Hepatocyte (in vitro differentiated cells): Measurements from ENCODE around the gene PTGER3. TPM values are rescaled to one million over a fixed set of nuclear protein-coding genes. Genes with fewer than 3 reads are reported as not detected.

Experiments used
- DNase-seq: peaks from one replicate; pipeline ENCODE4 v3.0.0-alpha.2; 2016; ENCODE audit warnings: low spot score
- H2AFZ ChIP-seq: fragments of 200-600 bp; sonication (generic); 2 replicates; pipeline ENCODE4 v1.6.0; 2016; ENCODE audit warnings: antibody characterized with exemption, mild to moderate bottlenecking
- H3K27ac ChIP-seq: fragments of 200-600 bp; sonication (generic); 2 replicates; pipeline ENCODE4 v1.5.1; 2016; ENCODE audit warnings: mild to moderate bottlenecking
- H3K27me3 ChIP-seq: fragments of 200-600 bp; sonication (generic); 2 replicates; pipeline ENCODE4 v1.6.1; 2016
- H3K36me3 ChIP-seq: fragments of 200-600 bp; sonication (generic); replicated peaks from 2 replicates; pipeline ENCODE4 v1.5.1; 2016; ENCODE audit warnings: low read depth; ENCODE audit not compliant: insufficient read depth
- H3K4me1 ChIP-seq: fragments of 200-600 bp; sonication (generic); 2 replicates; pipeline ENCODE4 v1.5.1; 2016; ENCODE audit warnings: mild to moderate bottlenecking, moderate library complexity; ENCODE audit not compliant: insufficient read depth
- H3K4me2 ChIP-seq: fragments of 200-600 bp; sonication (generic); 2 replicates; pipeline ENCODE4 v1.6.0; 2016
- H3K4me3 ChIP-seq: fragments of 200-600 bp; sonication (generic); 2 replicates; pipeline ENCODE4 v1.5.1; 2016; ENCODE audit warnings: mild to moderate bottlenecking
- H3K79me2 ChIP-seq: fragments of 200-600 bp; sonication (generic); 2 replicates; pipeline ENCODE4 v1.6.0; 2017; ENCODE audit warnings: mild to moderate bottlenecking
- H3K9me2 ChIP-seq: fragments of 200-600 bp; sonication (generic); replicated peaks from 2 replicates; pipeline ENCODE4 v1.6.0; 2017; ENCODE audit warnings: mild to moderate bottlenecking; ENCODE audit not compliant: insufficient read depth
- H3K9me3 ChIP-seq: fragments of 200-600 bp; sonication (generic); 2 replicates; pipeline ENCODE4 v1.5.1; 2016; ENCODE audit warnings: low read depth, mild to moderate bottlenecking
- H4K20me1 ChIP-seq: fragments of 200-600 bp; sonication (generic); 2 replicates; pipeline ENCODE4 v1.6.0; 2016; ENCODE audit warnings: mild to moderate bottlenecking; ENCODE audit not compliant: insufficient read depth, poor library complexity, severe bottlenecking
- EZH2 ChIP-seq: fragments of 200-600 bp; sonication (generic); IDR thresholded peaks from 2 replicates; pipeline ENCODE4 v1.6.1; 2016; ENCODE audit warnings: antibody characterized with exemption, mild to moderate bottlenecking, borderline replicate concordance
- EZH2phosphoT487 ChIP-seq: fragments of 200-600 bp; sonication (generic); IDR thresholded peaks from one replicate; pipeline ENCODE4 v1.6.1; 2018; ENCODE audit warnings: antibody characterized with exemption, mild to moderate bottlenecking, low read depth, moderate library complexity; ENCODE audit not compliant: unreplicated experiment, severe bottlenecking
- whole genome bisulfite sequencing: methylation state at CpG from one replicate; pipeline ENCODE4 v1.1.6; 2016; ENCODE audit warnings: low lambda C conversion rate; ENCODE audit errors: missing lambda C conversion rate; 5-methylcytosine and 5-hydroxymethylcytosine counted together
- polyA plus RNA-seq: library from polyadenylated mRNA; unstranded; fragments of >200 nt; fragmentation: Nextera tagmentation; extraction: Ambion mirVana; gene quantifications from 2 replicates; pipeline ENCODE4 v1.2.1, GENCODE V29; 2016
- total RNA-seq: library from RNA; depleted of rRNA; stranded (reverse); fragments of >200 nt; gene quantifications from 2 replicates; pipeline ENCODE4 v1.2.3, GENCODE V29; 2014
- TF ChIP-seq, protein P1 (sequence below): fragments of 200-600 bp; sonication (generic); IDR thresholded peaks from 2 replicates; pipeline ENCODE4 v1.5.1; 2016; ENCODE audit warnings: antibody characterized with exemption, mild to moderate bottlenecking; ENCODE audit not compliant: poor library complexity

The PTGER3 gene
- total and polyA plus RNA-seq, 2 experiments from 2014 or later, result 1.0 to 1.4 TPM

GRCh38 chr1:71018791-71019190 lies 28.8 kb downstream of the PTGER3 start:
- H3K4me2 ChIP-seq, result no peak overlapping the region
- H3K79me2 ChIP-seq, result no peaks in the 10 kb centered on the region
- TF ChIP-seq EZH2 (no peak), EZH2phosphoT487 (no peak)
- TF ChIP-seq, protein P1, sequence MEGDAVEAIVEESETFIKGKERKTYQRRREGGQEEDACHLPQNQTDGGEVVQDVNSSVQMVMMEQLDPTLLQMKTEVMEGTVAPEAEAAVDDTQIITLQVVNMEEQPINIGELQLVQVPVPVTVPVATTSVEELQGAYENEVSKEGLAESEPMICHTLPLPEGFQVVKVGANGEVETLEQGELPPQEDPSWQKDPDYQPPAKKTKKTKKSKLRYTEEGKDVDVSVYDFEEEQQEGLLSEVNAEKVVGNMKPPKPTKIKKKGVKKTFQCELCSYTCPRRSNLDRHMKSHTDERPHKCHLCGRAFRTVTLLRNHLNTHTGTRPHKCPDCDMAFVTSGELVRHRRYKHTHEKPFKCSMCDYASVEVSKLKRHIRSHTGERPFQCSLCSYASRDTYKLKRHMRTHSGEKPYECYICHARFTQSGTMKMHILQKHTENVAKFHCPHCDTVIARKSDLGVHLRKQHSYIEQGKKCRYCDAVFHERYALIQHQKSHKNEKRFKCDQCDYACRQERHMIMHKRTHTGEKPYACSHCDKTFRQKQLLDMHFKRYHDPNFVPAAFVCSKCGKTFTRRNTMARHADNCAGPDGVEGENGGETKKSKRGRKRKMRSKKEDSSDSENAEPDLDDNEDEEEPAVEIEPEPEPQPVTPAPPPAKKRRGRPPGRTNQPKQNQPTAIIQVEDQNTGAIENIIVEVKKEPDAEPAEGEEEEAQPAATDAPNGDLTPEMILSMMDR, result no peak
- H3K4me1 ChIP-seq, result no peaks in the 10 kb centered on the region
- no peaks in the 10 kb centered on the region for H3K9me3 ChIP-seq
- no peaks in the 10 kb centered on the region for H3K36me3 ChIP-seq
- no peaks in the 10 kb centered on the region for H3K9me2 ChIP-seq
- no peak overlapping the region for H2AFZ ChIP-seq
- H3K27ac ChIP-seq, result no peak overlapping the region
- no peaks in the 10 kb centered on the region for H3K27me3 ChIP-seq
- DNase-seq, result no peak
- no peaks in the 10 kb centered on the region for H4K20me1 ChIP-seq
- no peak overlapping the region for H3K4me3 ChIP-seq

GRCh38 chr1:71015745-71016144 lies 31.9 kb downstream of the PTGER3 start:
- Histone ChIP-seq H3K9me3 (no peaks in the 10 kb centered on the region), H3K4me3 (no peak overlapping the region), H4K20me1 (no peaks in the 10 kb centered on the region), H2AFZ (no peak overlapping the region), H3K4me1 (no peaks in the 10 kb centered on the region), H3K9me2 (no peaks in the 10 kb centered on the region), H3K27ac (no peak overlapping the region), H3K4me2 (no peak overlapping the region), H3K27me3 (no peaks in the 10 kb centered on the region), H3K36me3 (no peaks in the 10 kb centered on the region), H3K79me2 (no peaks in the 10 kb centered on the region)
- DNase-seq, result no peak
- 90% methylated on average over 5 of the region's 5 CpGs for WGBS
- TF ChIP-seq, protein P1, result no peak
- TF ChIP-seq EZH2, result no peak
- no peak for TF ChIP-seq EZH2phosphoT487

GRCh38 chr1:71014178-71014579 lies 33.4 kb downstream of the PTGER3 start:
- H4K20me1 ChIP-seq, result no peaks in the 10 kb centered on the region
- no peaks in the 10 kb centered on the region for H3K9me2 ChIP-seq
- 88% methylated on average over 1 of the region's 1 CpG for WGBS
- H3K79me2 ChIP-seq, result no peaks in the 10 kb centered on the region
- H3K27ac ChIP-seq, result no peak overlapping the region
- H2AFZ ChIP-seq, result no peak overlapping the region
- no peak overlapping the region for H3K4me3 ChIP-seq
- no peak overlapping the region for H3K4me2 ChIP-seq
- H3K9me3 ChIP-seq, result no peaks in the 10 kb centered on the region
- no peaks in the 10 kb centered on the region for H3K36me3 ChIP-seq
- no peaks in the 10 kb centered on the region for H3K4me1 ChIP-seq
- no peak for DNase-seq
- no peak for TF ChIP-seq EZH2
- no peak for TF ChIP-seq EZH2phosphoT487
- TF ChIP-seq, protein P1, result no peak
- no peaks in the 10 kb centered on the region for H3K27me3 ChIP-seq
